D721Med (cell line): ENCODE results near the gene CTNNA2.

ENCODE experiments used
- DNase-seq: peaks from one replicate; pipeline ENCODE4 v3.0.0; 2011; ENCODE audit warnings: low spot score; ENCODE audit not compliant: insufficient read length
- FAIRE-seq: peaks from 2 replicates; lab custom pipeline; 2011; peaks lifted over from hg19 to GRCh38; lab: Jason Lieb, UNC
- CTCF ChIP-seq: IDR thresholded peaks from 2 replicates; pipeline ENCODE4 v1.5.1; 2012; ENCODE audit warnings: mild to moderate bottlenecking, control low read depth; ENCODE audit not compliant: insufficient read depth; ENCODE audit errors: missing control alignments

CTNNA2 gene

DNA sequence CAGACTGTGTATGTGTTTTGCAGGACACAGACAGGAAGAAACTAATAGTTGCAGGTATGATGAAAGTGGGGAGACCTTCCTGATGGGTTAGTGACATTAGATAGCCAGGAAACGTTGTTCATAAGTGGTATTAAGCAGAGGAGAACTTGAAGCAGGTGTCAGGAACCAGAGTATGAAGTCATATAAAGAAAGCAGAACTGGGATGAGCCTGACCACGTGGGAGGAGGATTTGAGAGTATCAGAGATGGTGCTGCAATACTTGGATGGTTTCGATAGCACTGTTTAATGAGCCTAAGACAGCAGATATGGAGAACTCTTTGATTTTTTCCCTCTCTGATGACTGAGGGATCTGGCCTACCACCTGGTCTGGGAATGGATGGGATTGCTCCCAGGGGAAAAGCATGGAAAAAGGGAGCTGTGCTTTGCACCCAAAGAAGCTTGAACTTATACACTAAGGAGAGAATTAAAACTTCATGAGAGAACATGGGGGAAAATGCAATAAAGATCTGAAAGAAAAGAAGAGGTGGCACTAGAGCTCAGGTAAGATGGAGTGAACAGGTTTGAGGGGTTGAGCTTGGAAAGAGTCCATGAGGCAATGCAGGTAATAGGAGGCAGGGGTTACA lies 1017.7 kb downstream of the CTNNA2 start:
- no peak for DNase-seq
- FAIRE-seq, result no peak
- no peak for TF ChIP-seq CTCF

GRCh38 chr2:80531319-80531718 lies 1018.5 kb downstream of the CTNNA2 start:
- no peak for TF ChIP-seq CTCF
- no peak for DNase-seq
- no peak for FAIRE-seq

- no peak for TF ChIP-seq CTCF
- FAIRE-seq, result no peak
Observed at GRCh38 chr2:80545420-80546210, 1032.8 kb downstream of the CTNNA2 start.

DNA sequence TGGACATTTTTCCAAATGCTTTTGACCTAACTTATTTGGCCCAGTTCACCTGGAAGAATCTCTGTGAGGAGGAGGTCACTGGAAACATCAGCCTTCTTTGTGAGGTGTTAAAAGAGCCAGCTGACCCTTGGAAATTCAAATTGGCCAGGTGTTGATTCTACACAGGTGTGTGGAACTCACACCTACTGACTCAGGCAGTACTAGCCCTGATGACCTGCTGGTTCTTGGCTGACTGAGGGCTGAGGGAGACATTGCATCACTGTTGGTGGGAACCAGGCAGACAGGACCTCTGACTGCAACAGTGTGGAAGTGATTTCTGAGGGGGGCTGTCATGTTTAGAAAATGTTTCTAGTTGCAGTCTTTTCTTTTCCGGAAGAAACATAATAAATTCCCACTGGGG lies 1033.9 kb downstream of the CTNNA2 start:
- DNase-seq (no peak), FAIRE-seq (no peak)
- no peak for TF ChIP-seq CTCF

More at GRCh38 chr2:80545420-80546210, 1032.8 kb downstream of the CTNNA2 start:
- no peak for DNase-seq

DNA sequence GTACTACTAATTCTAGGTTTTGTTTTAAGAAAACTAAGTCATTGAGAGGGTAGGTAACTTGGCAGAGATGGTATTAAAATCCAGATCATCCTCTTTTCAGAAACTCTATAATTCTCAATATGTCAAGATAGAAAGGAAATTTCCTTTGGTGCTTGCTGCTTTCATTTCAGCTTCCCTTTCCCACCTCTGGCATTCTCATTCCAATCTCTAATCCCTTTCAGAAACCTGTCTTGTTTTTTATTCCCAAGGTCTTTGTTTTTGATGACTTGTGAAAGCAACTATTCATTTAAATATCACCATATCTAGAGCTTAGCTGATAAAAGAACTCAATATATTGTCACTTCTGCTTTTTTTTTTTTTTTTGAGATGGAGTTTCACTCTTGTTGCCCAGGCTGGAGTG lies 1034.5 kb downstream of the CTNNA2 start:
- no peak for FAIRE-seq

GRCh38 chr2:80548469-80548868 lies 1035.6 kb downstream of the CTNNA2 start:
- no peak for TF ChIP-seq CTCF
- no peak for FAIRE-seq
- no peak for DNase-seq

More for the DNA sequence above, 1034.5 kb downstream of the CTNNA2 start:
- DNase-seq, result no peak
- no peak for TF ChIP-seq CTCF

DNA sequence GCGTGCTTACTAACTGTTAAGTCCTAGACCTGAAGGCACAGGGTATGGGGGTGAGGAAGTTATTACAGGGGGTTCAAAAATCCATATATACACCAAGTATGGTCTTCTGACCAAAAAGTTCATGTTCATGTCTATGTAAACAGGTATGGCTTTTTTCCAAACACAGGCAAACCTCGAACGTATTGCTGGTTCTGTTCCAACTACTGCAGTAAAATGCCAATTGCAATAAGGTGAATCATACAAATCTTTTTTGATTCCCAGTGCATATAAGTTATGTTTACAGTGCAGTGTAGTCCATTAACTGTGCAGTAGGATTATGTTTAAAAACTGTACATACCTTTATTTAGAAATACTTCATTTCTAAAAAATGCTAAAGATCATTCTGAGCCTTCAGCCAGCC lies 1037.0 kb downstream of the CTNNA2 start:
- FAIRE-seq (no peak), DNase-seq (no peak)
- no peak for TF ChIP-seq CTCF
